Measurements from ENCODE around the gene AMIGO3.
A peak's percentile ranks its signal among the peaks of the same experiment; 100 is the strongest.

The AMIGO3 gene

GRCh38 chr3:49724586-49724985 lies 5.1 kb upstream of the AMIGO3 start:
- DNase-seq: no peak

DNA sequence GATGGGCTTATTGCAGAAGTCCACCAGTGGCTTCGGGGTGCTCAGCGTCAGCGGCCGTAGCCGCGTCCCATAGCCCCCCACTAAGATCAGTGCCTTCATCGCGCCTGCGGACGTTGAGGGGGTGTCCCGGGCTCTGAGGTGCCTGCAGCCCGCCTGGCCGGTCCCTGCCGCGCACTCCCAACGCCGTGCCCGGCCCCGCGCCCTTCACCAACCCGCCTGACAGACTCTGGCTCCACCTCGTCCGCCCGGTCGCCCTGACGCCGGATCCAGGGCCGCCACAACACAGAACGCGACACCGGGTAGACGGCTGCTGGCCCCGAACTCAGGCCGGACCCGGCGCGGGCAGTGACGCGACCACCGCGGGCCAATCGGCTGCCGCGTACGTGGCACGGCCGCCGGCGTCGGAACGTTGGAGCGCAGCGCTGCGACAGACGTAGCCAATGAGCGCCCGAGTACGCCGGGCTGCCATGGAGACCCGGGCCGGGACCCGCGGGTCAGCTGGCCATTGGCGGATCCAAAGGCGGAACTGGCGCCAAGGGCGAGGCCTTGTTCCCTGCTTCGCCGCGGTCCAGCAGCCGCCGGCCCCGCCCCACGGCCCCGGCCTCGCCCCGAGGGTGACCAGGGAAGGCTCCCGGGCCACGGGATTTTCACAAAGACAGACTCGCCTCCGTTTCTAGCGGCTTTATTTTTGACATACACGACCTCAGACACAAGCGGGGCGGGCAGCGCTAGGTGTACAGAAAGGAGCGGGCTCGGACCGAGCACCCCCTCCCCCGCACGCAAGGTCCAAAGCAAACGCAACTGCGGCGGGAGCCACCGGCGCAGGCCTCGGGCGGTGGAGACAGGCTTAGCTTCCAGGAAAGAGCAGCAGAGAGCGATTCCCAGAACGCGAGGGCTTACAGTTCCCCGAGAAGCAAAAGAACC lies 4.4 kb upstream of the AMIGO3 start, which contains the start of gene GMPPB:
Gene GMPPB (minus strand): TSS at position 324 of the 924 bp plus-strand sequence. CDS start 225 bp downstream, at position 99.
- peak; percentile 76 for DNase-seq

GRCh38 chr3:49723296-49723627 lies 3.8 kb upstream of the AMIGO3 start:
- peak; percentile 39 for DNase-seq

DNA sequence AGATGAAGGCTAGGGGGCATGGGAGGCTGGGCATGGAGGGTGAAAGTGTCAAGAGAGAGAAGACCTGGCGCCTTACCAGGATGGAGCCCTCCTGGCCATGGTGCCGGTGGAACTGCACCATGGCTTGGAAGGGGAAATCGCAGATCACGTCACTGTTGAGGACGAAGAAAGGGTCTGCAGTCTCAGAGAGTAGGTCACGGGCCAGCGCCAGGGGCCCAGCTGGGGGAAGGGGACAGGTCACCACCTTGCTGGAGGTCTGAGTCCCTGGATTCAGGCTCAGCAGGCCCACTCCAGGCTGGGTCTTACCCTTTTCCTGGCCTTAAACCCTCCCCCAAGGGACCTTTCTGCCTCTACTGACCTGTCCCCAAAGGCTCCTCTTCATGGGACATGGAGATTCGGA lies 3.4 kb upstream of the AMIGO3 start:
- DNase-seq: no peak

DNA sequence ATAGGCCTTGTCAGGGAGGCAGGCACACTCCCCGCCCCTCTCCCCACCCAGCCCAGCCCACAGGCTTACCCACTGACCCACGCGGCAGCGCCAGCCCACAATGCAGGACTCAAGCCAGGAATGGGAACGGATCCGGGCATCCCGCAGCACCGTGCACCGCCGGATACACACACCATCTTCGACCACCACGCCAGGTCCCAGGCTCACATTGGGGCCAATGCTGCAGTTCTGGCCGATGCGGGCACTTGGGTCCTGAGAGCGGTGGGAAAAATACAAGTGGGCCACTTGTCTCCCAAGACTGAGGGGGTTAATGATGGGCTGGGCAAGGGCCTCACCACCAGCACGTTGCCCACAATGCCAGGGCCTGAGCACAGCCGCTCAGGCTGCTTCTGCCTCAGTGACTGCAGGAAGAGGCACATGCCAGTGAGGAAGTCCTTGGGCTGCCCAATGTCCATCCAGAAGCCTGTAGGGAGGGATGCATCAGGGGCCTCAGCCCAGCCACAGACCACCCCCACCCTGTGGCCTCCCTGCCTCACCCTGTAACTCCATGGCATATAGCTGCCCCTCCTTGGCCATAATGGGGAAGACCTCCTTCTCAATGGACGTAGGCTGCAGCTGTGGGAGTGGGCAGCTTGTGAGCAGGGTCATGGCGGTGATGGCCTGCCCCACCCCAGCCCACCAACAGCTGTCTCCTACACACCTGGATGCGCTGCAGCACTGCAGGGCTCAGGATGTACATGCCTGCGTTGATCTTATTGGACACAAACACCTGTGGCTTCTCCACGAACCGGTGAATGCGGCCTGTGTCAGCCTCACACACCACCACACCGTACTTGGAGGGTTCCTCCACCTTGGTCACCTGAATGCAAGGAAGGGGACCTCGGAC lies 2.7 kb upstream of the AMIGO3 start:
- DNase-seq: no peak

- no peak for DNase-seq
Observed at GRCh38 chr3:49721596-49721895, 2.1 kb upstream of the AMIGO3 start.

- no peak for DNase-seq
Observed at GRCh38 chr3:49720855-49721595, 1.5 kb upstream of the AMIGO3 start.

DNA sequence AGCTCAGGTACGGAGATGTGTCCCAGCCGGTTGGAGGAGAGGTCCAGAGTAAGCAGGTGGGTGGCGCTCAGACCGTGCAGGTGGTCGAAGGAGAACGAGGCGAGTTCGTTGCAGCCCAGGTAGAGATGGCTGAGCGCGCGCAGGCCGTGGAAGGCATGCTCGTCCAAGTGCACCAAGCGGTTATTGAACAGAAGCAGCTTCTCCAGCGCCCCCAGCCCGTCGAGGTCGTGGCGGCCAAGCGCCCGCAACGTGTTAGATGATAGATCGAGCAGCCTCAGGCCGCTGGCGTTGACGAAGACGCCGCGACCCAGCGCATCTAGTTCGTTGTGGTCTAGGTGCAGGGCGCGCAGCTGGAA lies 648 bp downstream of the AMIGO3 start:
- no peak for DNase-seq

GRCh38 chr3:49717959-49718857 lies 1.3 kb downstream of the AMIGO3 start:
- DNase-seq: no peak

DNA sequence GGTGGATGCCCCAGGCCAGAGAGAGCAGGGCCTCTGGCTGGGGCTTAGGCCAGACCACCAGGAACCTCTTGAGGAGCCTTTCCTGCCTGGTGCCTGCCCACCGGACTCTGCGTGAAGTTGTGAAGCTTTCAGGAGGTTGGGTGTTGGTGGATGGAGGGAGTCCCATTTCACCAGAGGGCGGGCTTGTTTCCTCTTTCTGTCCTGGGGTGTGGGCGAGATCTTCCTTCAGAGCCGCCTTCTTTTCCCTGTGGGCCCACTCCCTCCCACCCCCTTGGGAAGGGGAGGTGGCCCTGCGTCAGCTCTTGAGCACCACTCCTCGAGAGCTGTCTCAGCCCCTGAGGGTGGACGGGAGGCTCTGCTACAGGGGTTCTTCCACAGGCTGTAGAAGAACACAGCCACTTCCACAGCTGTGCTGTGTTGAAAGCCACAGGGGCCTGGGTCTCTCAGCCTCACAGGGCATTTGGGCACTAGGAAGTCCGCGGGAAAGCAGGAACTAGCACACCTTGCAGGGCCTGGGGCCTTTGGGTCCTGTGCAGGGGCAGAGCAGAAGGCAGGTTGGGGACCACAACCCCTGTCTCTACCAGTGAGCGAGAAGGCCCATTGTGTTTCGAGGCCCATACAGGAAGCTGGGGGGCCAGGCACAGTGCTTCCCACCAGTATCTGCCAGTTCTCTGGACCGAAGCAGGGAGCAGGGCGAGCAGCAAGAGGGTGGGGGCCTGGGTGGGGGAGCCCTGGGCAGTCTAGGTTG lies 2.1 kb downstream of the AMIGO3 start:
- DNase-seq: no peak

DNA sequence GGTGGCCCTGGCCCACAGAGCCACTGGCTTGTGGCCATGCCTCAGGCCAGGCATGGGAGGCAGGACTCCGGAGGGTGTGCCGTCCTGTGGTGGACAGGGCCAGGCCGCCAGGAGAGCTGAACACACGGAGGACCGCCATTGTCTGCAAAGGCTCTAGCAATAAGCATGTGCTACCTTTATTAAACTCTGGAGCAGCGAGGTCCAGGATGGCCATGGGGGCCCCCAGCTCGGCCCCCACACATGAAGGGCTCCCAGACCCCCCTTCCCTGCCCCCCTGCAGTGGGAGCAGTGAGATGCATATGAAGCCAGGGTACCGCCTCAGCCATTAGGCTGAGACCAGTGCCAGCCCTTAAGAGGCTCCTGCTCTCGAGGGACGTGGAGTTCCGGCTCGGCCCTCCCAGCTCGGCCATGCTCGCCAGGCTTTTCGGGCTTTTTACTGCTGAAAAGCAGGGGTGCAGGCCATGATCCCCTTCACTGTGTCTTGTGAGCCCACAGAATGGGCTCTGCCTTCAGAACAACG lies 2.7 kb downstream of the AMIGO3 start:
- no peak for DNase-seq

- no peak for DNase-seq
Observed at GRCh38 chr3:49716169-49716568, 3.3 kb downstream of the AMIGO3 start.

DNA sequence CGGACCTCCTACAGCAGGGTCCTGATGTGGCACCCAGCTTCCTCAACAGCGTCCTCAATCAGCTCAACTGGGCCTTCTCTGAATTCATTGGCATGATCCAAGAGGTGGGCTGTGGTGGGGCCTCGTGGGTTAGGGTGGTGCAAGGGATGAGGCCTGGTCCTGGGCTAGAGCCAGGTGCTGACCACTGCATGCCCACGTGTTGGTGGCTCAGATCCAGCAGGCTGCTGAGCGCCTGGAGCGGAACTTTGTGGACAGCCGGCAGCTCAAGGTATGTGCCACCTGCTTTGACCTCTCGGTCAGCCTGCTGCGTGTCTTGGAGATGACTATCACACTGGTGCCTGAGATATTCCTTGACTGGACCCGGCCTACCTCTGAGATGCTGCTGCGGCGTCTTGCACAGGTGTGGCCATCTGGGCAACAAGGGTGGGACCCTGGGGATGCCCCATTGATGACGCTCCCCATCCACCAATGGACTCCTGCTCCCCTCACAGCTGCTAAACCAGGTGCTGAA lies 3.8 kb downstream of the AMIGO3 start:
- DNase-seq: no peak

- no peak for DNase-seq
Observed at GRCh38 chr3:49714728-49715550, 4.5 kb downstream of the AMIGO3 start.

DNA sequence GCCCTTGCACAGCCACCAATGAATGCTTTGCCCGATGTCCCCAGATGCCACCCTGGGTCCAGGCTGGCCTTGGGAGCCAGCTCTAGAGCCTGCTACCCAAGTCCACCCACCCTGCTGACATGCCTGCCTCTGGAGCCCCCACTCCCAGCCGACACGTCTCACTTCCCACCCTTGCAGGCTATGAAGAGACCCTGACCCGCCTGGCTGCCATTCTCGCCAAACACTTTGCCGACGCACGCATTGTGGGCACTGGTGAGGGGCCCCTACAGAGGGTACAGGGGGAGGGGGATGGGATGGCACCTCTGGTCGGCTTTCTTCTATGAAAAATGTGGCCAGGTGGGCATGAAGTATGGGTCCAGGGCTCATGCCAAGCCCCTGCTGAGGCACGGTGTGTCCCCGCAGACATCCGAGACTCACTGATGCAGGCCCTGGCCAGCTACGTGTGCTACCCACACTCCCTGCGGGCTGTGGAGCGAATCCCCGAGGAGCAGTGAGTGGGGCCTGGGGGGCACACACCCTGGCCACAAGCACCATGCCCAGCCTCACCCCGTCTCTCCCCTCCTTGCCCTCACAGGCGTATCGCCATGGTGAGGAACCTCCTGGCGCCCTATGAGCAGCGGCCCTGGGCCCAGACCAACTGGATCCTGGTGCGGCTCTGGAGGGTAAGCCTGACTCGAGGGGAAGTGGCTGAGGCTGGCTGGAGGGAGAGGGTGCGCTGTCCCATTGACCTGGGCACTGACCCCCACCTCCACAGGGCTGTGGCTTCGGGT lies 6.0 kb downstream of the AMIGO3 start:
- DNase-seq: no peak

- DNase-seq: no peak
Observed at GRCh38 chr3:49712631-49713317, 6.7 kb downstream of the AMIGO3 start.

DNA sequence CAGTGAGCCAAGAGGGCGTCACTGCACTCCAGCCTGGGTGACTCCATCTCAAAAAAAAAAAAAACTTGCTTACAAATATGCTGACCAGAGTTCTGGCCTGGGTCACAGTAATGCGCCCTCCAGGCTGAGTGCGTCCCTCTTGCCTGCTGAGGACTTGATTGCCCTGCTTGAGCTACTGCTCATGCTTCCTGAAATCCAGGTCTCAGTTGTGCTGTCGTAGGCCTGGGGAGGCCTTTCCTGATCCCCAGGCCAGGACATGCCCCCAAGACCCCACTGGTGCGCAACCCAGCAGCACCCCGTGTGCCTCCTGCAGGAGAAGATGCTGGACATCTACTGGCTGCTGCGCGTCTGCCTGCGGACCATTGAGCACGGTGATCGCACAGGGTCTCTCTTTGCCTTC lies 7.3 kb downstream of the AMIGO3 start:
- DNase-seq: no peak

DNA sequence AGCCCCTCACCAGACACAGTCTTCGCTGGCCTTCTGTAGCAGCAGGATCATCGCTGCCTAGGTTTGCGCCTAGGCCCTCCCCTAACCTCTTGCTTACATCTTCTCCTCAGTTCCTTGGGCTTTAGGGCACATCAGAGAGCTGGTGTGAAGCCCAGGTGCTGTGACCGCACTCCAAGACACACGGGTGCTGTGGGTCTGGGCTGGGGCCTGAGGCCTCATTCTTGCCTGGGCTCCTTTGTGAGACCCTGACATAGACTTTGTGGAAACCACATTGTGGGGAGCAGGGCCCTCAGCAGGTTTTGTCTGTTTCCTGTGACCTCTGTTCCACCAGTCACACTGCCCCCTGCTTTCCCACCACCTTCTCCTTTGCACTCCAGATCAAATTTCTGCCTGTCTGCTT lies 8.0 kb downstream of the AMIGO3 start:
- no peak for DNase-seq

- DNase-seq: no peak
Observed at GRCh38 chr3:49709852-49710251, 9.6 kb downstream of the AMIGO3 start.
